CD4-positive, alpha-beta T cell treated with Interleukin-17A for 1 hour (primary cell): Measurements from ENCODE around the gene C10orf53.

Experiments
- DNase-seq: peaks from one replicate; pipeline ENCODE4 v3.0.0-alpha.2; 2020

C10orf53 gene, protein sequence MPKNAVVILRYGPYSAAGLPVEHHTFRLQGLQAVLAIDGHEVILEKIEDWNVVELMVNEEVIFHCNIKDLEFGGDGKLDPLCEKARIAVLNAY

DNA sequence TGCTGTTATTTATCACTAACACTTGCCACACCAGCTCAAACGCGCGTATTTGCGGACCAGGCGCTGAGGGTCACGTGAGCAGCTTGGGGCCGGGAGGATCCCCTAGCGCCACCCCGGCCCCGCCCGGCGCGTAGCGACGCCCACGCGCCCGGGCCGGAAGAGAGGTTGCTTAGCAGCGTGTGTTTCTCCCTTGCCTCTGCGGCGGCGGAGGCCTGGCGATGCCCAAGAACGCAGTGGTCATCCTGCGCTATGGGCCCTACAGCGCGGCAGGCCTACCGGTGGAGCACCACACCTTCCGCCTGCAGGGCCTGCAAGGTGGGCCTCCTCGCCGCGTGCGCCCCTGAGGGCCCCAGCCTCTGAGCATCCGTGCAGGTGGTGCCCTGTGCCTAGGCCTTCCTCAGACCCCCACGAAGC lies at the start of gene C10orf53:
C10orf53 (plus strand) TSS at position 172 of the 414 bp plus-strand sequence; CDS start at position 219, 47 bp downstream.
- no peak for DNase-seq

DNA sequence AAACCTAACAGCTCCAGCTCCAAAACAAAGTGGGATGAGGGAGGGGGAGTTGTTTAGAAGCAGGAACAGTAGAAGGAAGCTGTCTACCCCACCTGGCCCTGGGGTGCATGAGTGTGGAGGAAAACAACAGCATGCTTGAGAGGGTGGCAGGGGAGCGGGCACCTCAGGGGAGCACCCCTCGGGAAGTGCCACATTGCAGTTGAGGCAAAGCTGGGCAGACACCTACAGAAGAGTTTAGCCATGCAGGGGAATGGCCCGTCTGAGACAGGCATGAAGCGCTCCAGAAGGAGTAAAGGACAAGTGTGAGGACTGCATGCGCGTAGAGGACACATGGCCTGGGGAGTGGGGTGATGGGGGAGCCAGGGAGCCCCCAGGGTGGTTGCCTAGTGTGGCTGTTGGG lies 47.5 kb upstream of the C10orf53 start:
- no peak for DNase-seq

DNA sequence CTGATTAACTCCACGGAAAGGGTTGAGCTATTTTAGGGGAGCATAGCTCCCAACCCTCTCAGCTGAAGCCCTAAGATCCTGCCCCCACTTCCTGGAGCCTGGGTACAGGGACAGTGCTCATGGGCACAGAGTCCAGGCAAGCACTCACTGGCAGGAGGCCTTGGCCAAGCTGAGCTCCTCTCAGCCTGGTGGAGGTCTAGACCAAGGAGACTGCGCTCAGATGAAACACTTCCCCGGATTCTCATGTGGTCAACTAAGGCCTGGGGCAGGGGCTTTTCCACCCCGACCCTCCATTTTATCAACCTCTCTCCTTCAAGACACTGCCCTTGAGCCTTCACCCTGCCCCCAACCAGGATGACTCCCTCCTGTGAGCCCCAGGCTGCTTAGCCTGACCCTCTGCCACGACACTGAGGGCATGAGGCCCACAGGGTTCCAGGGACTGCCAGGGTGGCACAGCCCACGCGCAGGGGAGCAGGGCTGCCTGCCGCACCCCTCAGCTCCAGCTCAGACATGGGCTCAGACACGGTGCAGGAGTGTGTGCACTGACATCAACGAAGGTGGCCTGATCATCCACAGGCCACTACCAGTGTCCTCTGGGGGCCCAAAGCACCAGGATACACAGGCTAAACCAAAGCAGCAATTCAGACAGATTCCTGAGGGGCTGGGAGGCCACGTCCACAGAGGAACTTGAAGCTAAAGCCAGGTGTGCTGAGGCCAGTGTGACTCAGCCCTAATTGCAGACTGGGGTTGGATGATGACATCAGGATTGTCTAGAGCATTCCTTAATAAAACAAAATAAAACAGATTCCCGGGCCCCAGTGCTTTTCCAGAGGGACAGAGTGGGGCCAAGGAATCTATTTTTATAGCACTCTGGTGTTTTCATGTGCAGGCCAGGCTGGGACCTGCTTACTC lies 46.8 kb upstream of the C10orf53 start:
- DNase-seq: no peak

DNA sequence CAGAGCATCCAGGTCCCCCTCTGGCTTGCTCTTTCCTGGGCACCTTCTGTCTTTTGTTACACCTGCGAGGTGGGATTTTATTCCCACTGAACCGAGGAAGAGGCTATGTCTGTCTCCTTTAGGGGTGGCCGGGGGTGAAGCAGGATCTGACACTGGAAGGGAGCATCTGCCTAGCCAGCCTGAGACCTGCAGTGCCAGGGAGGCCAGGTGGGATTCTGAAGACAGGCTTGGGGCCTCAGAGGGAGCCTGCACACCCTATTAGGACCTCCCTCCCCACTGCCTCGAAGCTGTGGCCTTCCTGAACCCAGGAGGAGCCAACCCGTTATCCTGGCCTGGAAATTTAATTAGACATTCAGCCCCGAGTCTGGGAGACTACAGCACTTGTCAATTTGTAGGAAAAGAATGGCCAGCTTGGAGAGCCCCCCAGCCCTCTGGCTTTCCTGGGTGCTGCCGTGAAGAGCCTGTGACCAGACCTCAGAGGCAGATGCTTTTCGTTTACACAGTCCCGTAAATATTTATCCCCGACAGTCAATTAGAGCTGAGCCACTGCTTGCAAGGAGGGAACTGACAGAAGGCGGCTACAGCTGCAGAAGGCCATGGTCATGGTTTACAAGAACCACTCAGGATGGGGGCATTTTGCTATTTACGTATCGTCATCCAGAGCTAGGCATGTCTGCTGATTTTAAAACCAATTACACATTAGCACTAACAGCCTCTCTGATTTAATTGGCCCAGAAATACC lies 46.0 kb upstream of the C10orf53 start:
- DNase-seq: no peak

DNA sequence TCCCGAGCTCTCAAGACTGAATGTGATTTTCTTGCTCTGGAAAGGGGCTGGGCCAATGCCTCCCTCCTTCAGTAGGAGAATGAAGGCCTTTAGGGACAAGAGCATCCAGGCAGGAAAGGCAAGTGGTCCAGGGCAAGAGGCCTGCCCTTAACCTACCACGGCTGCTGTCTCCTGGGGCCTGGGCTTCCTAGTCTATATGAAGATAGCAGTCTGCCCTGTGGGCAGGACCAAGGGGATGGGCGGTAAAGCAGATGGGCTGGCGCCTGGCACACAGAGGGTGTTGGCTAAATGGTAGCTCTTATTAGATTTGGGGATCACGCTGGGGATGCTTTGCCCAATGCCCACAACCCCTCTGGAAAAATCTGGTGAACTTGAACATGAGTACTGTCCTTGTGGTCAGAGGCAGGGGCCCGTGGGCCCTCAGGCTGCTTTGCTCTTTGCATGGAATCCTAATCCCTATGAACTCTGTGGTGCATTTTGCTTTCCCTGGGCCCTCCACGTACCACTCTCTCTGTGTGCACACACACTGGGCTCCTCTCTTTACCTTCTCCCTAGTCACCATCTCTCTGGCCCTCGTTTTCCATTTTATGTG lies 45.3 kb upstream of the C10orf53 start:
- no peak for DNase-seq

DNA sequence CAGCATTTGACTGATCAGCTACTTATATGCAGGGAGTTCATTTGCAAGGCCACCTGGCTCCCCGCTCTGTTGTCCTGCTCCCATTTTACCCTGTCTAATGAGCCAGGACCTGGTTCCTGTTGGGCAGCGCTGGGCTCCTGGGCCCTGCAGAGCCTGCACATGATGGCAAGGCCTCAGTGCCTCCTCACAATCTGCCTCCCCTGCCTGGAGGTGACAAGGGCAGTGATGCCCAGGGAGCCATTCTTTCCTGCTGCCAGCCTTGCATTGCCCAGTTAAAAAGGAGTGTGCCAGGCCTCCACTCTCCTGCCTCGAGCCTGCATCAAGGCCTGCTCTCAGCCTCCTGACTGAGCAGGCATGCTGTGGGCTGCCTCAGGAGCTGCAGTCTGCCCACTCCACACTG lies 37.1 kb upstream of the C10orf53 start:
- no peak for DNase-seq

DNA sequence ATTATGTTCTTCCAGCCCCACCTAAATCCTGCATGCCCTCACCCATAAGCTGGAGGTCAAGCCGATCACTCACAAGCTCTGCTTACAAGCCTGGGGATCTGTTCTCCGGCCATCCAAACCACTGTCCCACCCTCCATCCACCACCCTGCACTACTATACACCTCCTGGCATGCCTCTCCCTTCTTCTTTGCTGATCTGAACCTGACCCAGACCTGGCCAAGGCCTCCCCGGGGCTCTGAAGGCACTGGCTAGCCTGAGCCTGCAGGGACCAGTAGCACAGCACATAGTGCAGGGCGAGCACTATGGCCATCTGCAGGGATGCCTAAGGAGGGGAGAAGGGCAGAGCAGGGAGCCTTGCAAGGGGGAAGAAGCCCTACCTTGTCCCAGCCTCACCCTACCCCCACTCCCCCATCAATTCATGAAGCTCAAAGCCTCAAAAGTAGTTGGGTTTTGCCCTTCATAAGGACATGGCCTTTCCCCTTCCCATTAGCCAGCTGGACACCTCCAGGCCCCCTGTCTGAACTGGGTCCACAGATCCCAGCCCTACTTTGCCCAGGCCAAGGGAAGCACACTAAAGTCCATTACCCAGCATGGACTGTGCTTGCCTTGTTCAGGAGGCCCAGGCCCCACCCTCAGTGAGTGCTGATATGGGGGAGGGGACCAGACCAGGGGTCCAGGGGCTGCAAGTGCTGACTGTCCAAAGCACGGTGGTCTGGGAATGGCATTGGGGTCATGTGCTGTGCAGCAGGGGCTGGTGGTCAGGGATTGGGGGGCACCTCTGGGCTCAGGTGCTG lies 36.0 kb upstream of the C10orf53 start:
- DNase-seq: no peak

DNA sequence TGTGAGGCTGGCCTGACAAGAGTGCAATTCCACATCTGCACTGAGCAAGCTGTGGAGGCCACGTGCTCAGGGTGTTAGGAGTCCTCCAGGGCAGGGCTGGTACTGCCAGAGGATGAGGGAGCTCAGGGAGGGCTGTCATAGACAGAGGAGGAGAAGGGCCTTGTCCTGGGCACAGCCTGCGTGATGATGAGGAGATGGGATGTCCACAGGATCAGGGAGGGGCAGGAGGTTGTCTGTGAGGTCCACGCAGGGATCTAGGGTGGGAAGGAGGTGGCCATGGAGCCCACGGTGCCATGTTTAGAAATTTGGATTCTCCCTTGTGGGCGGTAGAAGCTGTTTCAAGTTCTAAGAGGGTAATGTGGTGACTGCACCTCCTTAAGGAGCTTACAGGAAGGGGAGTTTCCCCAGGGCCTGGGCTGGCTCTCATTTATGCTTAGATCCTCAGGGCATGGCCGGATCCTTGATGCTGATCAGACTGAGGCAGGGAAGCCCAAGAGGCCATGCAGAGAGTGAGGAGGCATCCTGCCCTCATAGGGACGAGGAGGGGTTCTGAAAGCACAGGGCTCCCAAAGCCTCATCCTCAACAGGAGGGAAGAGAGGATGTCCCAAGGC lies 35.3 kb upstream of the C10orf53 start:
- no peak for DNase-seq

DNA sequence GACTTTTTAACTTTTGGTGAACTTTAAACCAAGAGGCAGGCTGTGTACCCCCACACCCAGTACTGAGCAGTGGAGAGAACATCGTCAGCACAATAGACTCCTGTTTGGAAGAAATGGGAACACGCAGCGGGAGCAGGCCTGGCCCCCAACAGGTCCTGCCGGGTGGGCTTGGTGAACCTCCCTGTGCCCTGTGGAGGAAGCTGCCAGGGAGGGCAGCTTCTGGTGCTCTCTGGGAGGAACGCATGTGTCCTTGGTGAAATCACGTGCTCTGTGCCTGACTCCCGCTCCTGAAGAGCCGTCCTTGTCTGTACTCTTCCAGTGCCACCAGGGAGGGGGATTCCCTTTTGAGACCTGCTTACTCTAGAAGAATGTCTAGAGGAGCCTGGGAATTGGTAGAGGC lies 34.0 kb upstream of the C10orf53 start:
- no peak for DNase-seq

DNA sequence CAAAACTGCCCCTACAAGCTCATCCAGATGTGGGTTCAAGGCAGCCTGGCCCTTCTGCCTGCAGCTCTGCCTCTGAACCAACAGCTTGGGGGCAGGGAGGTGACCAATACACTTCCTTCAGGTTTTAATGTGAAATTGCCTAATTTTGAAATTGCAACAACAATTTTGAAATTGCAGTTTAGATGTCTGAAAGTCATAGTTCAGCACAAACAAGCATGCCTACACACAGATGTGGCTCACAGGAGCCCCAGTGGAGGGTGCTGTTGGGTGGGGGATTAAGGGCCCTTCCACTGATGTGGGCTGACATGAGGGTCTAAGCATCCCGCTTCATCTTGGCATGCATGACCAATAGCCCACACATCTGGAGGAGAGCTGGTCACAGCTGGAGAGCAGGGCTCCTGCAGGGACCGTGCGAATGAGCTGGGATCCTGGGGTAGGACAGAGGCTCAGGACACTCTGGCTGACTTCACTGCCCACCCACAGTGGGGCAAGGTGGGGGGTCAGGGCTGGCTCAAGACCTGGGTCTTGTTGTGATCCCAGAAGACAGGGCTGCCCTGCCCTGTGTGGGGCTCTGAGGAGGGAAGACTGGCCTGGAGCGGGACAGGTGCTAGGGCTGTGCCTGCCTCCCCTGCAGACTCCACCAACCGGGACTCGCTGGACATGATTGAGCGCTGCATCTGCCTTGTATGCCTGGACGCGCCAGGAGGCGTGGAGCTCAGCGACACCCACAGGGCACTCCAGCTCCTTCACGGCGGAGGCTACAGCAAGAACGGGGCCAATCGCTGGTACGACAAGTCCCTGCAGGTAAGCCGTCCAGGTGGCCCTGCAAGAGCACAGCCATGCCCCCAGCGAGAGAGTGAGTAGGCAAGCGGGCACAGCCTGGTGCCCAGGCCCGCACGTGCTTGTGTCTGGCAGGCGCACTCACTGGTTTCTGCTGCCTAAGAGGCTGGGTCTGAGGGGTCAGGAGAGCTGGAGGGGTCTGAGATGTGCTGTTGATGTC lies 33.3 kb upstream of the C10orf53 start:
- no peak for DNase-seq

DNA sequence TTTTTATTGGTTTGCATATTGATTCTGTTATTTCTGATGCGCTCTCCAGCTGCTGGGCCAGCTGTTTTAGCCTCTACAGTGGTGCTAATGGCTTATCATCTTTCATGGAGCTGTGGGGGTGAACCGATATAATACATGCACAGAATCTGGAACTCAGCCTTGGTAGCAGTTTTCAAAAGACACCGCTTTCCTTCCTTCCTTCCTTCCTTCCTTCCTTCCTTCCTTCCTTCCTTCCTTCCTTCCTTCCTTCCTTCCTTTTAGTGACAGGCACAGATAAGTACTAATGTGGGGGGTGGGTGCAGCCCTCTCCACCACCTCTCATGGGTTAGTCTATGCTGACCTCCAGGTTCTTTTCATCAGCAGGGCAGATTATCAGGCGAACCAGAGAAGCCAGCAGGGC lies 31.9 kb upstream of the C10orf53 start:
- no peak for DNase-seq

DNA sequence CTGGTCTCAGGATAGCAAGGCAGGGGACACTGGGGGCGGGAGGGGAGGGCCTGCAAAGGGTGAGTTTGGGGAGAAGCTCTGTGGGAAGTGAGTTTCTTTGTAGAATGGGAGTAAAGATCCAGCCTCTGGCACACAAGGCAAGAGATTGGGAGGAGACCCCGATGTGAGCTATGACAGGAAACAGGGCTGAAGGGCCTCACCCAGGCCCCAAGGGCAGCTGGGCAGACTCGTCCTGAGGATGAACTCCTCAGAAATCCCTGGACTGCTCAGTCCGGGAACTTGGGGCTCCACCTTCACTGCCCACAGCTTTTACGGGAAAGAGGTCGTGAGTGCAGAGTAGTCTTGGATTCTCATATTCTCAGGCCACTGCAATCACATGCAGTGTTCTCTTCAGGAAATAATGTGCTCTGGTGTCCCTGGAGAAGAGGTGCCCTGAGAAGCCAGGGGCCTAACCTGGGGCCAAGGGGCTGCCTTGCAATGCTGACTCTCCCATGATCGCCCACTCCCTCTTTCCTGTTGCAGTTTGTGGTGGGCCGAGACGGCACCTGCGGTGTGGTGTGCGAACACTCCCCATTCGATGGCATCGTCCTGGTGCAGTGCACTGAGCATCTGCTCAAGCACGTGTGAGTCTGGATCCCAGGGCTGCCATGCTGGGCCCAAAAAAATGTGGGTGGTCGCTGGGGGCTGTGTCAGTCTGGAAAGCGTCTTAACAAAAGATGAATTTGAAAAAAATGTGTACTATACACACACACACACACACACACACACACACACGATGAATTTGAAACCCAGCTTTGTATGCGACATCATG lies 31.3 kb upstream of the C10orf53 start:
- no peak for DNase-seq

DNA sequence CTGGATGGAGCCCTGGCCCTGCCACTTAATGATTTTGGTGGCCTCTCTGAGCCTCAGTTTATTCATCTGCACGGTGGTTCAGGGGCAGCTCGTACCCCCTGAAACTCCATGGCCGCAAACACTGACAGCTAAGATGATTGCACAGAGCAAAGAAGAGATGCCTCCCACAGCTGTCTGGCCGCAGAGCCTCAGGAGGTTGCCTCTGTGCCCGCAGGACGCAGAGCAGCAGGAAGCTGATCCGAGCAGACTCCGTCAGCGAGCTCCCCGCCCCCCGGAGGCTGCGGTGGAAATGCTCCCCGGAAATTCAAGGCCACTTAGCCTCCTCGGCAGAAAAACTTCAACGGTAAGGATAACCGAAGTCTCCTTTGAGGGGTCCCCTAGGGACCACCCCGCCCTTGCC lies 30.2 kb upstream of the C10orf53 start:
- DNase-seq: no peak

DNA sequence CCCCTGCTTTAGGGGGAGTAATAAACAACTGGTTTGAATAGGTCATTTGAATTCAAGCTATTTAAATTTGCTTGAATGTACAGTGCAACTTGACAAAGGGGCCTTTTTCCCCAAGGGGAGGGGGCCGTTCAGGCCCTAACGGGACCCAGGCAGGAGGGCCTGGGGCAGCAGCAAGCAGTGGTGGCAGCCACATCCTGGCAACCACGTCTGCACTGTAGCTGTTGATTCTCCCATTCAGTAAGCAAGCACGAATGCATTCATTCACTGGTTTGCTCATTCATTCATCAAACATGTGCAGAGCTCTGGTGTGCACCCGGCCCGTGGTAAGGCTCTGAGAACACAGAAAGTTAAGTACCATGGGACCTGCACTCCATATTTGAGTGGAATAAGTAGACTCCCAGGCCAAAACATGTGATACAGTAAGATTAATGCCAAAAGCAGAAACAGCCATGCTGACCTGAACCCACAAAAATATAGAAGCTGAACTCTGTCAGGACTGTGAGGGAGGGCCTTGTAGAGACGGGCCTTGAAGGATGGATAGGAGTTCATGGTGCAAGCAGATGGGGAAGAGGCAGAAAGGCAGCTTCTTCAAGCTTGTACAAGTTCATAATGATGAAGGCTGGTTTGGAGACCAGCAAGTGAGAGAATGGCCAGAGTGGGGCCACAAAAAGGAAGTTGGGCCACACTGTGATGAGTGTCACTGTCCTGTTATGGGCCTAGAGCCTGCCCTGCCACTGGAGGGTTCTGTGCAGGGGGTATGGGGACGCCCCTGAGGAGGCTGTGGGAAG lies 29.3 kb upstream of the C10orf53 start:
- no peak for DNase-seq

DNA sequence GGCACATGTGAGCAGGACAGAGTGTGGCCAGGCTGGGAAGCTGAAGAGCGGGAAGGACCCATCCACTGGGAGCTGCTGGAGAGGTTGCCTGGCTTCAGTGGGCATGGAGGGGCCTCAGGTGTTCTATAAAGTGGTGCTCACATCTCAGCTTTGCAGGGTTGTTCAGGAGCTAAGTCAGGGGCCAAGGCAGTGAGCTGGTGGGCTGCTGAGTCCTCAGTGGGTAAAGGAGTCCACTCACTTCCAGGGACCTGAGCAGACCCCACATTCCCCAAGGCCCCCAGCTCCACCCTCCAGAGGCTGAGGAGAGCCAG lies 28.8 kb upstream of the C10orf53 start:
- no peak for DNase-seq

DNA sequence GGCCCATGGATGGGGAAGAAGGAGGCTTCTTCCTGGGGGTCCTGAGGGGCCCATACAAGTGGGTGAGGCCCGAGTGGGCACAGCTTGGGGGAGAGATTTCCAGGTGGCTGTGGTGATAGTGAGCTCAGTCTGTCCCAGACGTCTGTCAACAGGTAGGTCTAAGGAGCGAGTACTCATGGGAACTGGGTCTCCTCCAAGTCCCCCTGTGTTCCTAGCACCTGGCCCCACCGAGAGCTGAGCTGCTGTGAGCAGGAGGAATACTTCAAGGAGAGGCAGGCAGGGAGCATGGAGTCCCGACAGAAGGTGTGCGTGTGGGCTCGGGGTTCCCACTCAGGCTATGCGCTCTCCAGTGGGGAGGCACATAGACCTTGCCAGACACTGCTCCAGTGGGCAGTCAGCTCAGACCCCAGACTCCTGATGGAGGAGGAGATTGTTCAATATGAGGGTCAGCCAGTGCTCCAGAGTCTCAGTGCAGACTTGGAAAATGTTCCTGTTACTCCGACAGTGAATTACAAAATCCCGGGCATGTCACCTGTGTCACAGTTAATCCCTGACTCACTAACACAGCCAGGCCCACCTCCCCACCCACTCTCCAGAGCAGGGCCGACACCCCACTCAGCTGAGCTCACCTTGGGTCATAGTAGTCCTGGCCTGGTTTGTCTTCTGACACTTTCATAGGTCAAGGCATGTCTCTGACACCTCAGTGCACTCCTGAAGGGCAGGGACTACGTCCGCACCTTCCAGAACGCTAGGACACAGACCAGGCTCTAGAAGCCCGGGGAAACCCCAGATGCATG lies 28.2 kb upstream of the C10orf53 start:
- DNase-seq: no peak

DNA sequence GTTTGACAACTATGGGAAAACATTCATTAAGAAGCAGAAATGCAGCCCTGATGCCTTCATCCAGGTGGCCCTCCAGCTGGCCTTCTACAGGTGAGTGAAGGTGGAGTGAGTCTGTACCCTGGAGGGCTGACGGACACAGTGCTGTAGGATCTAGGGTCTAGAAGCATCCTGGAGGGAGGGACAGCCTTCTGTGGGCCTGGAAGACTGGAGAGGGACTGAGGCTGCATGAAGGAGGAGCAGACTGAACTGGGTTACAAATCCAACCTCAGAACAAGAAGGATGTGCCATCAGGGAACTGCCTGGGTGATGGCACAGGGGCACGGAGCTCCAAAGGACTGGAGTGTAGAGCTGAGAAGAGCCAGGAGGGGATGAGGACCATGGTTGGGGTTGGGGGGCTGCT lies 27.5 kb upstream of the C10orf53 start:
- no peak for DNase-seq
